ENCODE measurements around the gene MSLN. TPM values are rescaled to one million over a fixed set of nuclear protein-coding genes. Genes with fewer than 3 reads are reported as not detected.

Gene MSLN
- total and polyA plus RNA-seq, 2 of the 8 experiments (the other 6 are each of a cell fraction or from before 2014, with no cell fraction given), result 0.28 to 0.50 TPM

GRCh38 chr16:759110-759910 lies 1.2 kb upstream of the MSLN start:
- POLR2A ChIA-PET (ENCODE audit: partially characterized antibody), result interaction anchor here (0.7 to 1.0 kb wide), 3 partner anchors 10 to 25 kb away, joined by 3 read pairs; no protein-coding TSS in a partner anchor
- Histone ChIP-seq H2BK20ac (ENCODE audit: low read length) (no peak overlapping the region), H3K4me1 (replicated peaks in 1 of 4; ENCODE audit: control insufficient read depth in 3 of 4, insufficient read depth in 4 of 4, low read length in 3 of 4) (peaks cover 0 to 2% (median 0%) of the 10 kb centered on the region in 4 experiments; a peak in 1 of 7 replicates), H3K27me3 (replicated peaks in 1 of 4; ENCODE audit: control insufficient read depth in 3 of 4, extremely low read depth in 1 of 4, insufficient read depth in 3 of 4, low read length in 3 of 4) (no peaks in the 10 kb centered on the region), H2BK5ac (ENCODE audit: low read depth, low read length) (no peak overlapping the region), H3K27ac (ENCODE audit: low read depth, low read length) (no peak overlapping the region), H3K79me1 (ENCODE audit: low read depth, low read length) (no peaks in the 10 kb centered on the region), H2BK12ac (ENCODE audit: low read depth, low read length) (no peak overlapping the region), H2AFZ (ENCODE audit: low read length) (no peak overlapping the region), H3K4me2 (ENCODE audit: insufficient read depth in 1 of 2, low read depth in 2 of 2, low read length in 2 of 2) (no peak overlapping the region), H3K23me2 (ENCODE audit: low read depth, low read length) (no peaks in the 10 kb centered on the region), H3K4me3 (ENCODE audit: extremely low read depth in 1 of 4, insufficient read depth in 2 of 4, low read depth in 3 of 4, low read length in 4 of 4) (no peak overlapping the region), H4K20me1 (replicated peaks in 1 of 2; ENCODE audit: control insufficient read depth in 1 of 2, insufficient read depth in 2 of 2, low read length in 2 of 2) (no peaks in the 10 kb centered on the region), H2AK5ac (ENCODE audit: low read depth, low read length) (no peak overlapping the region), H4K8ac (ENCODE audit: extremely low read depth, insufficient read depth, low read length) (no peak overlapping the region), H4K5ac (ENCODE audit: insufficient read length, low read depth, low read length) (no peak overlapping the region), H3K9ac (replicated peaks in 1 of 4; ENCODE audit: extremely low read depth in 1 of 4, low read depth in 3 of 4, low read length in 3 of 4) (no peak overlapping the region), H3K56ac (replicated peaks; ENCODE audit: insufficient read length, low read depth, low read length) (no peak overlapping the region), H2BK15ac (ENCODE audit: low read length) (no peak overlapping the region), H3K4ac (replicated peaks; ENCODE audit: insufficient read length, low read depth, low read length) (no peak overlapping the region), H4K91ac (replicated peaks; ENCODE audit: insufficient read length, low read length) (no peak overlapping the region), H3K18ac (ENCODE audit: extremely low read depth, low read length) (no peak overlapping the region), H3K79me2 (ENCODE audit: control insufficient read depth in 1 of 2, insufficient read depth in 2 of 2, low read length in 2 of 2) (no peaks in the 10 kb centered on the region), H3K9me3 (ENCODE audit: insufficient read depth in 2 of 2, low read depth in 1 of 2, low read length in 1 of 2) (0 out of 4 replicates have a peak, but pooled peaks cover 0 to 3% of the 10 kb centered on the region in 2 experiments), H3K36me3 (ENCODE audit: control insufficient read depth in 2 of 4, insufficient read depth in 4 of 4, low read length in 3 of 4) (no peaks in the 10 kb centered on the region), H2BK120ac (replicated peaks; ENCODE audit: low read depth, low read length) (no peak overlapping the region), H3K14ac (ENCODE audit: insufficient read length) (no peak overlapping the region), H3K23ac (ENCODE audit: insufficient read length) (no peak overlapping the region)
- TF ChIP-seq BCL11A (IDR thresholded peaks at IDR 0.05; ENCODE audit: low read depth in 2 of 2, low read length in 2 of 2), result no peak
- no peak for TF ChIP-seq TBP (IDR thresholded peaks at IDR 0.05; ENCODE audit: low read depth, low read length)
- TF ChIP-seq RFX5 (IDR thresholded peaks at IDR 0.05; ENCODE audit: borderline replicate concordance, low read depth, low read length), result no peak
- no peak for DNase-seq (ENCODE audit: low read depth in 1 of 2, low spot score in 2 of 2)
- CTCF ChIA-PET (ENCODE audit: partially characterized antibody), result interaction anchor here (1.0 to 5.0 kb wide), 5 partner anchors 11 to 33 kb away, joined by 3 to 38 read pairs (median 3); partner anchors contain the start of gene CCDC78
- 89% methylated on average over 34 of the region's 34 CpGs; no CpG with 5 or more reads in 1 of the 2 experiments for WGBS, 2 experiments (ENCODE audit: extremely low coverage in 1 of 2, insufficient coverage in 1 of 2, insufficient read length in 1 of 2, insufficient replicate concordance in 2 of 2, low coverage in 1 of 2, low lambda C conversion rate in 2 of 2, missing lambda C conversion rate in 1 of 2)
- no peak for FAIRE-seq
